Karpas-422 (cell line): ENCODE results near the gene PTGIS. TPM values are rescaled to one million over a fixed set of nuclear protein-coding genes. Genes with fewer than 3 reads are reported as not detected.
"Not testable (repeated sequence)": the region's sequence is repeated elsewhere in the genome, so short reads cannot be mapped to it uniquely, and the experiment has no call there.

Source experiments
- DNase-seq: peaks from one replicate; pipeline ENCODE4 v3.0.0-alpha.2; 2015
- H2AFZ ChIP-seq: fragments of 200-600 bp; sonication (generic); 2 replicates; pipeline ENCODE4 v1.6.1; 2014; ENCODE audit warnings: antibody characterized with exemption, low read length, mixed read lengths
- H3K27ac ChIP-seq: fragments of 200-600 bp; sonication (generic); 2 replicates; pipeline ENCODE4 v1.5.1; 2014; ENCODE audit warnings: mild to moderate bottlenecking, low read length, moderate library complexity
- H3K27me3 ChIP-seq: fragments of 200-600 bp; sonication (generic); 2 replicates; pipeline ENCODE4 v1.6.1; 2014; ENCODE audit warnings: low read length, mixed read lengths
- H3K36me3 ChIP-seq: fragments of 200-600 bp; sonication (generic); 2 replicates; pipeline ENCODE4 v1.6.1; 2014; ENCODE audit warnings: low read length, mixed read lengths; ENCODE audit not compliant: insufficient read depth
- H3K4me1 ChIP-seq: fragments of 200-600 bp; sonication (generic); 2 replicates; pipeline ENCODE4 v1.6.1; 2014; ENCODE audit warnings: mild to moderate bottlenecking, low read length, mixed read lengths
- H3K4me2 ChIP-seq: fragments of 200-600 bp; sonication (generic); 2 replicates; pipeline ENCODE4 v1.6.1; 2014; ENCODE audit warnings: low read length, low read depth, mild to moderate bottlenecking; ENCODE audit not compliant: poor library complexity, severe bottlenecking
- H3K4me3 ChIP-seq: fragments of 200-600 bp; sonication (generic); 2 replicates; pipeline ENCODE4 v1.5.1; 2014; ENCODE audit warnings: mild to moderate bottlenecking, antibody characterized with exemption, low read length, mixed read lengths
- H3K79me2 ChIP-seq: fragments of 200-600 bp; sonication (generic); 2 replicates; pipeline ENCODE4 v1.6.1; 2014; ENCODE audit warnings: mild to moderate bottlenecking, low read length, mixed read lengths
- H3K9ac ChIP-seq: fragments of 200-600 bp; sonication (generic); 2 replicates; pipeline ENCODE4 v1.6.0; 2014; ENCODE audit warnings: low read length
- H3K9me2 ChIP-seq: fragments of 200-600 bp; sonication (generic), shearing (Covaris generic); replicated peaks from 2 replicates; pipeline ENCODE4 v1.6.0; 2014; ENCODE audit warnings: mild to moderate bottlenecking, low read length, moderate library complexity; ENCODE audit not compliant: insufficient read depth
- H3K9me3 ChIP-seq: fragments of 300-700, 200-600 bp; sonication (generic); 2 replicates; pipeline ENCODE4 v1.6.1; 2014; ENCODE audit warnings: low read length, mixed read lengths
- H4K20me1 ChIP-seq: fragments of 200-600 bp; sonication (generic); 2 replicates; pipeline ENCODE4 v1.6.1; 2014; ENCODE audit warnings: mild to moderate bottlenecking, antibody characterized with exemption, low read length, low read depth; ENCODE audit not compliant: insufficient read depth
- total RNA-seq: library from RNA; depleted of rRNA; stranded (reverse); fragments of >200 nt; shearing (Covaris generic); gene quantifications from 2 replicates; pipeline ENCODE4 v1.2.3, GENCODE V29; 2014; ENCODE audit warnings: low replicate concordance

The PTGIS gene
- total RNA-seq, 1 experiment from 2014 or later: not detected

DNA sequence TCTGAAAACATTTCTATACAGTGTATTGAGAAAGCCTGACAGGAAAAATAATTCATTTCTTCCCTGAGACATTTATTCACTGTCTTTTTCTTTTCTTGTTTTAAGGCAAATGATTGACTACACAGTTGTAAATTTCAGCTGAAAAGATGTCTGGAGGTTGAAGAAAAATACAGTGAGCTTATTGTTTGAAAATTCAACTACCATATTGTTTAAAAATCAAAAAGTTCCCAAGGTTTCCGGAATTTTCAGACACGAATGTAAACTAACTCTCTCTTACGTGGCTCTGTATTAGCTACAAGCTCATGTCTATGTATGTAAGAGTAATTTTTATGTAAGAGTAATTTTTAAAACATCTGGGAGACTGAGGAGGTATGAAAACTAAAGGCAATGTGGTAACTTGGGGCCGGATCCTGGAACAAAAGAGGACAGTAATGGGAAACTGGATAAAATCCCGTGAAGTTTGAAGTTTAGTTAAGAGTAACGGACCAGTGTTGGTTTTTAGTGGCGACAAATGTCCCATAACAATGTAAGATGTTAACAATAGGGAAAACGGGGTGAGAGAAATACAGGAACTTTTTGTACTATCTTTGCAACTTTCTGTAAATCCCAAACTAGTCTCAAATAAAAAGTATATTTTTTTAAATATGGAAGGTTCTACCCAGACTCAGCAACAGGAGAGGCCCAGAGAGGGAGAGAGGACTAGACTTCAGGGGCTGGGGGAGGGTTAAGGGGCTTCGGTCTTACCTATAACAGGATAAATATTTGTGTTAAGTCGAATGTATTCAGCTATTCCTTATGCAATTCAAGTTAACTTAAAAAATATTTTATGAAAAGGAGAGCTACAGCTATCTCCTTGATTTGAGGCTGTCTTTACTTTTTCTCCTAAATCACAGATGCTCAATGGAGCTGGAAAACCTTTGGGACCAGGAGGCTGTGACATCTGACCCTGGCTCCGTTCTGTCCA lies 1.3 kb downstream of the PTGIS start:
- no peak overlapping the region for H2AFZ ChIP-seq
- H3K4me3 ChIP-seq: no peak overlapping the region
- no peaks in the 10 kb centered on the region for H3K9me2 ChIP-seq
- no peaks in the 10 kb centered on the region for H3K36me3 ChIP-seq
- H3K9me3 ChIP-seq: no peaks in the 10 kb centered on the region
- no peaks in the 10 kb centered on the region for H3K79me2 ChIP-seq
- H3K27me3 ChIP-seq: no peaks in the 10 kb centered on the region
- no peaks in the 10 kb centered on the region for H4K20me1 ChIP-seq
- no peak overlapping the region for H3K9ac ChIP-seq
- H3K4me1 ChIP-seq: no peaks in the 10 kb centered on the region
- H3K27ac ChIP-seq: no peak overlapping the region
- no peak for DNase-seq
- no peak overlapping the region for H3K4me2 ChIP-seq

- not testable (repeated sequence) for H3K4me1 ChIP-seq, H3K9ac ChIP-seq, H2AFZ ChIP-seq, H3K79me2 ChIP-seq, H3K4me2 ChIP-seq, DNase-seq, H3K36me3 ChIP-seq, H4K20me1 ChIP-seq, H3K27ac ChIP-seq, H3K9me2 ChIP-seq, H3K27me3 ChIP-seq, H3K4me3 ChIP-seq, H3K9me3 ChIP-seq
Measured at GRCh38 chr20:49564991-49565390, 2.9 kb downstream of the PTGIS start.

DNA sequence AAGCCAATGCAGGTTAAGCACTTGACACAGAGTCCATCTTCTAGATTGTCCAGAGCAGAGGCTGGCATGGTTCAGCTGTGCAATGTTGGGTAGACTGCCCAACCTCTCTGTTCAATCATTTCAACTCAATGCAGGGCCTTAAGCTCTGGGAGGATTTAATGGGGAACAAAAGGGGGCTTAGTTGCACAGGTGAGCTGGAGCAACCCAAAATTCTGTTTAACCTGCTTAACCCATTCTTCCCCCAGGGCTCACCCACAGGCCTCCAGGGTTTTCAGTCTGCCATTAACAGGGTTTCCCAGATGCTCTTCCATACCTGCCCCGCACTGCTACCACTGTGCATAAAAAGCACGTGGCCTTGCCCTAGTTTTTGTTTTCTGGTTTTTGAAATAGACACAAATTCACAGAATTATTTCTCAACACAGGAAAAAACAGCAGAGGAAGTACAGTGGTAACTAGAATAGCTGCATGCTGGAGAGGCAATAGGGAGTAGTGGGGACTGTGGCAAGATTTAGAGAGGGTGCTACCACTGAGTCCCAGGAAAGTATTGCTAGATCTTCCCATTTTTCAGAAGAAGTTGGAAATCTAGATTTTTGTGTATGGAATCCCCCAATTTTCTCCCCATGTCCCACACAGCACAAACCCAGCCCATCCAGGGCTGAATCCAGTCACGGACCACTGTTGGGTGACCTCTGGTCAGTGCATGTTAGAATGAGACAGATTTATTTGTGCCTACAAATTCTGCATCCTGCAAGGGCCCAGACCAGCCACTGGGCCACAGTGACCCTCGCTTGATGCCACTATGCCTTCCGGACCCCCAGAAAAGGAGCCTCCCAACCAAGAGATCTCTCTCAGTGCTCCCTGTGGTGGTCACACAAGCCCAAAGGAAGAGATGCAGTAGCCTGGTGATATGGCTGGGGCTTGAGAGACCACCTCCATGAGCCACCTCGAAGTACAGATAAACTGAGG lies 4.6 kb downstream of the PTGIS start:
- Histone ChIP-seq H4K20me1 (no peaks in the 10 kb centered on the region), H3K27ac (no peak overlapping the region), H3K79me2 (no peaks in the 10 kb centered on the region), H3K9ac (no peak overlapping the region), H2AFZ (no peak overlapping the region), H3K27me3 (no peaks in the 10 kb centered on the region), H3K9me3 (no peaks in the 10 kb centered on the region), H3K9me2 (no peaks in the 10 kb centered on the region), H3K4me1 (no peaks in the 10 kb centered on the region), H3K4me3 (no peak overlapping the region), H3K4me2 (no peak overlapping the region), H3K36me3 (no peaks in the 10 kb centered on the region)
- no peak for DNase-seq

- Histone ChIP-seq H3K4me3 (no peak overlapping the region), H3K9me2 (no peaks in the 10 kb centered on the region), H3K79me2 (no peaks in the 10 kb centered on the region), H3K36me3 (no peaks in the 10 kb centered on the region), H2AFZ (no peak overlapping the region), H3K9me3 (no peaks in the 10 kb centered on the region), H3K4me1 (no peaks in the 10 kb centered on the region), H3K27ac (no peak overlapping the region), H3K27me3 (no peaks in the 10 kb centered on the region), H3K9ac (no peak overlapping the region), H3K4me2 (no peak overlapping the region), H4K20me1 (no peaks in the 10 kb centered on the region)
- DNase-seq: no peak
Measured at GRCh38 chr20:49562311-49563014, 5.5 kb downstream of the PTGIS start.

DNA sequence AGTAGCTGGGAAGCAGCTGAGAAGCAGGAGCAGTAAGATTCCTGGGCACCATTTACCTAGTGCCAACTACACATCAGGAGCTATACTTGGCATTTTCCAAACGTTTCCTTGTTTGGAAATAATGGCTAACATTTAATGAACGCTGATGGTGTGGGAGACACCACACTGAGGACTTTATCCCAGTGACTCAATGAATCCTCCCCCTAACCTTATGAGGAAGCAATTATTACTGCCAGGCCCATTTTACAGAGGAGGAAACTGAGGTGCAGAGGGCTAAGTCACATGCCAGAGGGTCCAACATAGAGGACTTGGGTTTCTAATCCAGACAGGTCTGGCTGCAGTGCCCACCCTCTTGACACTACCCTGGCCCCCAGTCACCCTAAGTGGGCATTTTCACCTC lies 6.1 kb downstream of the PTGIS start:
- H3K9ac ChIP-seq: no peak overlapping the region
- H3K79me2 ChIP-seq: no peaks in the 10 kb centered on the region

DNA sequence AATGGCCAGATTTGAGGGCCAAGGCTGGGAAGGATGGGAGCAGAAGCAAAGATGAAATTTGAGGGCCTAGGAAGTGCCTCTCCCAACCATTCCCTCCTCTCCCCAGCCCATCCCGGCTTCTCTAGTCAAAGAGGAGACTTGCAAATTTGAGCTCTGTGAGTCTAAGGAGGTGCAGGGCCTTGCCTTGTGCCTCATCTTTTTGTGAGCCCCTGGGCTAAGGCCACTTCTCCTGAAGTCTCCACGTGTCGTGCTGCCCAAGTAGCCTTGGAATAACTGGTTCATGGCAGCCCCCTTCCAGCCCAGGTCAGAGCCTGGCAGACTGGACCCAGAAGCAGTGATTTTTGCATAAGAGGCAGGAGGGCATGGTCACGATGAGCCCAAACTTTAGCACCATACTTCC lies 6.7 kb downstream of the PTGIS start:
- no peaks in the 10 kb centered on the region for H3K9me3 ChIP-seq
- no peaks in the 10 kb centered on the region for H3K79me2 ChIP-seq
- H3K9me2 ChIP-seq: no peaks in the 10 kb centered on the region
- no peak overlapping the region for H3K4me2 ChIP-seq
- H3K36me3 ChIP-seq: no peaks in the 10 kb centered on the region
- H3K9ac ChIP-seq: no peak overlapping the region
- DNase-seq: no peak
- H3K27ac ChIP-seq: no peak overlapping the region
- H3K27me3 ChIP-seq: no peaks in the 10 kb centered on the region
- H2AFZ ChIP-seq: no peak overlapping the region
- no peak overlapping the region for H3K4me3 ChIP-seq
- no peaks in the 10 kb centered on the region for H4K20me1 ChIP-seq
- no peaks in the 10 kb centered on the region for H3K4me1 ChIP-seq

More for the DNA sequence above, 6.1 kb downstream of the PTGIS start:
- no peaks in the 10 kb centered on the region for H3K9me3 ChIP-seq
- no peaks in the 10 kb centered on the region for H3K9me2 ChIP-seq
- H3K36me3 ChIP-seq: no peaks in the 10 kb centered on the region
- DNase-seq: no peak
- H4K20me1 ChIP-seq: no peaks in the 10 kb centered on the region
- H3K27ac ChIP-seq: no peak overlapping the region
- H3K4me1 ChIP-seq: no peaks in the 10 kb centered on the region
- H2AFZ ChIP-seq: no peak overlapping the region
- no peak overlapping the region for H3K4me3 ChIP-seq
- no peaks in the 10 kb centered on the region for H3K27me3 ChIP-seq
- H3K4me2 ChIP-seq: no peak overlapping the region

DNA sequence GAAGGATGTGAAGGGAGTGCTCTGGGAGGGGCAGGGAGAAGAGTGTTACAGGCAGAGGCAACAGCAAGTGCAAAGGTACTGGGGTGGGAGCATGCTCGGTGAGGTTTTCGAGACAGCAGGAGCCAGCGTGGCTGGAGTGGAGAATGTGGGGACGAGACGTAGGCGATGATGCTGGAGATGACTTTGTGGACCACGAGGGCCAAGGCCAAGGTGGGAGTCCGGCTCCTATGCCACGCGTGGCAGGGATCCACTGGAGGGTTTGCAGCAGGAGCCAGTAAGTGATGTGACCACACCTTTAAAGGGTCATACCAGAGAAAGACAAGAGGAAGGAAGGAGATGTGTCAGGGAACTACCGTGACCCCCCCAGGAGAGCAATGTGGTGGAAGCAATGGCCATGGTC lies 7.3 kb downstream of the PTGIS start:
- no peak for DNase-seq
- no peaks in the 10 kb centered on the region for H3K36me3 ChIP-seq
- no peak overlapping the region for H2AFZ ChIP-seq
- no peaks in the 10 kb centered on the region for H3K27me3 ChIP-seq
- no peak overlapping the region for H3K9ac ChIP-seq
- H3K9me3 ChIP-seq: no peaks in the 10 kb centered on the region
- no peak overlapping the region for H3K27ac ChIP-seq
- no peaks in the 10 kb centered on the region for H3K4me1 ChIP-seq
- no peaks in the 10 kb centered on the region for H4K20me1 ChIP-seq
- no peak overlapping the region for H3K4me3 ChIP-seq
- no peak overlapping the region for H3K4me2 ChIP-seq
- no peaks in the 10 kb centered on the region for H3K9me2 ChIP-seq
- H3K79me2 ChIP-seq: no peaks in the 10 kb centered on the region
